ENCODE data around the gene SMARCAL1. TPM values are rescaled to one million over a fixed set of nuclear protein-coding genes. Genes with fewer than 3 reads are reported as not detected.

The SMARCAL1 gene
- total RNA-seq, 2 donors from 2014 or later: 15.3 to 32.2 TPM

DNA sequence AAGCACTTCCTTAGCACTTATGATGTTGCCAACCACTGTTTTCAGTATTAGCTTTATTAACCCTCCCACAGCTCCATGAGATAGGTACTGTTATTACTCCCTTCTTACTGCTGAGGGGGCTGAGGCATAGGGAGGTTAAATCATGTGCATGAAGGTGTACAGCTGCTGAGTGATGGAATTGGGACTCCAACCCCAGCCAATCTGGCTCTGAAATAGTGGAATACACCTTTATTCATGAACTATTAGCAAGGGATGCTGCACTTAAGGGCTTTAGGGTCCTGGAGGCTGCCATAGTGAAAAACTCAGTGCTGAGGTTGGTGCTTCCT, 19.2 kb downstream of the SMARCAL1 start:
- Histone ChIP-seq H3K9me3 (no peaks in the 10 kb centered on the region), H3K27me3 (replicated peaks; ENCODE audit: insufficient read depth) (no peaks in the 10 kb centered on the region), H3K27ac (no peak overlapping the region), H3K4me1 (replicated peaks) (no peaks in the 10 kb centered on the region), H3K36me3 (peaks cover 0 to 8% of the 10 kb centered on the region in 2 donors), H3K4me3 (no peak overlapping the region)
- no peak for DNase-seq (ENCODE audit: low spot score)
- TF ChIP-seq POLR2AphosphoS5 (IDR thresholded peaks at IDR 0.05): no peak
- TF ChIP-seq, protein P1, sequence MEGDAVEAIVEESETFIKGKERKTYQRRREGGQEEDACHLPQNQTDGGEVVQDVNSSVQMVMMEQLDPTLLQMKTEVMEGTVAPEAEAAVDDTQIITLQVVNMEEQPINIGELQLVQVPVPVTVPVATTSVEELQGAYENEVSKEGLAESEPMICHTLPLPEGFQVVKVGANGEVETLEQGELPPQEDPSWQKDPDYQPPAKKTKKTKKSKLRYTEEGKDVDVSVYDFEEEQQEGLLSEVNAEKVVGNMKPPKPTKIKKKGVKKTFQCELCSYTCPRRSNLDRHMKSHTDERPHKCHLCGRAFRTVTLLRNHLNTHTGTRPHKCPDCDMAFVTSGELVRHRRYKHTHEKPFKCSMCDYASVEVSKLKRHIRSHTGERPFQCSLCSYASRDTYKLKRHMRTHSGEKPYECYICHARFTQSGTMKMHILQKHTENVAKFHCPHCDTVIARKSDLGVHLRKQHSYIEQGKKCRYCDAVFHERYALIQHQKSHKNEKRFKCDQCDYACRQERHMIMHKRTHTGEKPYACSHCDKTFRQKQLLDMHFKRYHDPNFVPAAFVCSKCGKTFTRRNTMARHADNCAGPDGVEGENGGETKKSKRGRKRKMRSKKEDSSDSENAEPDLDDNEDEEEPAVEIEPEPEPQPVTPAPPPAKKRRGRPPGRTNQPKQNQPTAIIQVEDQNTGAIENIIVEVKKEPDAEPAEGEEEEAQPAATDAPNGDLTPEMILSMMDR (IDR thresholded peaks at IDR 0.05): no peak
- no peak for TF ChIP-seq POLR2A (IDR thresholded peaks at IDR 0.05)
- intact Hi-C loops (cut with DNase I): no loop called here

DNA sequence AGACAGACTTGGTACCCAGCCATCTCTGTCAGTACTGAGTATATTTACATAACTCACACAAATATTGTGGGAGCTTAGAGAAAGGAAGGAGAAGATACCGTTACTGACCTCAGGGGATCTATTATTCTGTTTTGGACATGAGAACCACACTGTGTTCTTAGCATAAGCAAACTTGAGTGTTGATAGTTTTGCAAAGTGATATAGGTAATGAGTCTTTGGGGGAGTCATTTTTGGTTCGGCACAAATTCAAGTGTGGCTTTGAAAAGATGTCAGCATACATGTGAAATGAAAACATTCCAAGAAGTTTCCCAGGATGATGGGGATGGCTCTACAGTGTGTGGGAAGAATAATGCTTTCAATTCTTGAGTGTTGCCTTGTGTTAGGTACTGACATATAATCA, 24.1 kb downstream of the SMARCAL1 start:
- 35% methylated on average over 2 of the region's 2 CpGs for WGBS
- H3K4me3 ChIP-seq: no peak overlapping the region

DNA sequence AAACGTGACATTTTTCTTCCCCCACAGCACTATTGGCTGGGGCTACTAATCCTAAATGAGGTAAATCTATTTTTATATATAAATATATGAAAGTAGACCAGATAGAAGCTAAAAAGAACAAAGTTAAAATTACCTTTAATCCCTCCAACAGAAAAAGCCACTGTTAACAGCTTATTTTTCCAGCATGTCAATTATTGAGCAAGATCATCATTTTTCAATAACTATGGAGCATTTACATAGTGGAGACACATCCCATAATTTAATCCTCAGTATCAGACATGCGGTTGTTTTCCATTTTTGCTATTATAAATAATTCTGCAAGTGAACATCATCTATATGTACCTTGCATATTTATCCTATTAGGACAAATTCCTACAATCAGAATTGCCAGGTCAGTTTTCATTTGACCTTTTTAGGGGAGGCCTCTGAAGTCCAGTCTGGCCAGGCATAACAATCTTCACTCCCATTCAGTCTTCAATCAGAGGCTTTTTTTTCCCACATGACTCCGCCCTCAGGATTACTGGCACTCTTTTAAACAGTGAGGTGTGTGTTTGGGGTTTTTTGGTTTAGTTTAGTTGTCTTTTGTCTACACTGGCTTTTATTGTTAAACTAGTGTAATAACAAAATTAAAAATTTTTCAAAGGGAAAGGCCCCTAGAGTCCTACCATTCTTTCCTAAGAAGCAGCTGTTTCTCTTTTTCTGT, 29.2 kb downstream of the SMARCAL1 start:
- no peak overlapping the region for H3K27ac ChIP-seq
- intact Hi-C loops (cut with DNase I): no loop called here
- no peaks in the 10 kb centered on the region for H3K36me3 ChIP-seq
- WGBS: 97% methylated on average over 3 of the region's 3 CpGs
- no peaks in the 10 kb centered on the region for H3K9me3 ChIP-seq
- no peak for DNase-seq (ENCODE audit: low spot score)
- no peak overlapping the region for H3K4me3 ChIP-seq
- TF ChIP-seq, protein P1 (IDR thresholded peaks at IDR 0.05): no peak
- no peak for TF ChIP-seq POLR2AphosphoS5 (IDR thresholded peaks at IDR 0.05)
- no peak for TF ChIP-seq POLR2A (IDR thresholded peaks at IDR 0.05)
- H3K27me3 ChIP-seq (replicated peaks; ENCODE audit: insufficient read depth): no peaks in the 10 kb centered on the region
- H3K4me1 ChIP-seq (replicated peaks): no peaks in the 10 kb centered on the region

More for the DNA sequence above, 24.1 kb downstream of the SMARCAL1 start:
- Histone ChIP-seq H3K27me3 (replicated peaks; ENCODE audit: insufficient read depth) (no peaks in the 10 kb centered on the region), H3K4me1 (replicated peaks) (no peaks in the 10 kb centered on the region), H3K27ac (no peak overlapping the region), H3K9me3 (no peaks in the 10 kb centered on the region), H3K36me3 (peaks cover 0 to 5% of the 10 kb centered on the region in 2 donors)
- TF ChIP-seq, protein P1 (IDR thresholded peaks at IDR 0.05): no peak
- TF ChIP-seq POLR2A (IDR thresholded peaks at IDR 0.05) (no peak), POLR2AphosphoS5 (IDR thresholded peaks at IDR 0.05) (no peak)
- no peak for DNase-seq (ENCODE audit: low spot score)
- intact Hi-C loops (cut with DNase I): no loop called here

DNA sequence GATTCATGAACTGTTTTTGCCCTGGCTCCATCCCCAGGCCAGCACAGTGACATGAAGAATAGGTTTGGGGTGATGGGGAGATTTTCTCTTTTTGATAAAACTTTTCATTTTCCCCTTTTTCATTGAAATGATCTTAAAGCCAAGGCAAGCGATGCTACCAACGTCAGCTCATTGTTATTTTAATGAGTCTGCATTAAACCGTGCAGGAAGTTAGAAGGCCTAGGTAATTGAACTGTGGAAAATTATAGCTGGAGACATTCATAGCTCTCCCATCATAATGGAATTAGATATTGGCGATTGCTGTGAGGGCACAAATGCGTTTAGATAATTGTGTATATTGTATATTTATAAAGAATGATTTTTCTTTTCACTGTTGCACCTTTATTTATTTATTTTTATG, 33.2 kb downstream of the SMARCAL1 start:
- peaks cover 5 to 7% of the 10 kb centered on the region in 2 donors for H3K36me3 ChIP-seq
- no peaks in the 10 kb centered on the region for H3K4me1 ChIP-seq (replicated peaks)
- no peak for DNase-seq (ENCODE audit: low spot score)
- no peak for TF ChIP-seq POLR2AphosphoS5 (IDR thresholded peaks at IDR 0.05)
- TF ChIP-seq, protein P1 (IDR thresholded peaks at IDR 0.05): no peak
- H3K9me3 ChIP-seq: no peaks in the 10 kb centered on the region
- WGBS: 80% methylated on average over 5 of the region's 5 CpGs
- intact Hi-C loops (cut with DNase I): no loop called here
- H3K27ac ChIP-seq: no peak overlapping the region
- no peak overlapping the region for H3K4me3 ChIP-seq
- no peaks in the 10 kb centered on the region for H3K27me3 ChIP-seq (replicated peaks; ENCODE audit: insufficient read depth)

DNA sequence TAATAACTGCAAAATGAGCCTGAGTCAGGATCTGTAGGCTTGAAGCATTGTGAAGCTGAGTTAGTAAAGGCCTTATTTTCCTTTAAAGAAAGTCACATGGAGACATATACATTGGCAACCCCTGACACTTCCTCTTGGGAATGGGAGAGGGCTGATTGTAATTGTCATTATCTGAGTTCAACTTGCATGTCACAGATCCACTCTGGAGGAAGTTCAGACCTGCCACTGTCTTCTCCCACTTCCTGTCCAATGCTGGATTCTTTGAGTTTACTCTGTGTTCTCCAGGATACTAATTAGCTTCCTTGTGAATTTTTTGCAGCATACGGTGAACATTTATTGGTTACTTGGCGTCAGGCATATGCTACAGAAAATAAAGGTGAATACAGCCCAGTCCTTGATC, 34.1 kb downstream of the SMARCAL1 start:
- no peak for DNase-seq (ENCODE audit: low spot score)
- TF ChIP-seq POLR2AphosphoS5 (IDR thresholded peaks at IDR 0.05): no peak
- no peak for TF ChIP-seq POLR2A (IDR thresholded peaks at IDR 0.05)
- TF ChIP-seq, protein P1 (IDR thresholded peaks at IDR 0.05): no peak
- H3K27ac ChIP-seq: no peak overlapping the region
- H3K4me1 ChIP-seq (replicated peaks): no peaks in the 10 kb centered on the region
- H3K4me3 ChIP-seq: no peak overlapping the region
- H3K36me3 ChIP-seq: peaks cover 5 to 7% of the 10 kb centered on the region in 2 donors
- intact Hi-C loops (cut with DNase I): no loop called here
- no peaks in the 10 kb centered on the region for H3K9me3 ChIP-seq
- 73% methylated on average over 2 of the region's 2 CpGs for WGBS
- no peaks in the 10 kb centered on the region for H3K27me3 ChIP-seq (replicated peaks; ENCODE audit: insufficient read depth)
